SU-DHL-6 (cell line): Measurements from ENCODE around the gene CEP95.

Experiments
- EZH2phosphoT487 ChIP-seq: fragments of 200-600 bp; sonication (generic), shearing (Covaris generic); conservative IDR thresholded peaks from 2 replicates; pipeline ENCODE4 v1.6.1; 2018; ENCODE audit warnings: mild to moderate bottlenecking, antibody characterized with exemption, low read length, moderate library complexity, mixed read lengths
- TF ChIP-seq, protein P1 (sequence below): fragments of 200-600 bp; sonication (generic); IDR thresholded peaks from one replicate; pipeline ENCODE4 v1.5.1; 2017; ENCODE audit warnings: antibody characterized with exemption, mild to moderate bottlenecking, low read length, moderate library complexity; ENCODE audit not compliant: insufficient read depth, poor library complexity, severe bottlenecking

DNA sequence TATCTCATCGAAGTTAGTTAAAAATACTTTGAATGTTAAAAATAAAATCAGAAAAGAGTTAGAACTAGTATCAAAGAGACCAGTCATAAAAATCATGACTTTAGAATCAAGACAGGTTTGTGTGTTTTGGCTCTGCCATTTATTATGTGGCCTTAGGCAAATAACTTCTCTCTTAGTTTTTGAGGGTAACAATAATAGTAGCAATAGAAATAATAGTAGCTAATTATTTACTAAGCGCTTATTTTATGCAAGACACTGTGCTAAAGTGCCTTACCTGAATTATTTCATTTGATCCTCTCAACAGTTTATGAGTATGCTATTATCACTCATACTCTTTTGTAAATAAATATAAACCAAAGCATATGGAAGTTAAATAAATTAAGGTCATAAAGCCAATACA, 78.4 kb downstream of the CEP95 start:
- TF ChIP-seq, protein P1, sequence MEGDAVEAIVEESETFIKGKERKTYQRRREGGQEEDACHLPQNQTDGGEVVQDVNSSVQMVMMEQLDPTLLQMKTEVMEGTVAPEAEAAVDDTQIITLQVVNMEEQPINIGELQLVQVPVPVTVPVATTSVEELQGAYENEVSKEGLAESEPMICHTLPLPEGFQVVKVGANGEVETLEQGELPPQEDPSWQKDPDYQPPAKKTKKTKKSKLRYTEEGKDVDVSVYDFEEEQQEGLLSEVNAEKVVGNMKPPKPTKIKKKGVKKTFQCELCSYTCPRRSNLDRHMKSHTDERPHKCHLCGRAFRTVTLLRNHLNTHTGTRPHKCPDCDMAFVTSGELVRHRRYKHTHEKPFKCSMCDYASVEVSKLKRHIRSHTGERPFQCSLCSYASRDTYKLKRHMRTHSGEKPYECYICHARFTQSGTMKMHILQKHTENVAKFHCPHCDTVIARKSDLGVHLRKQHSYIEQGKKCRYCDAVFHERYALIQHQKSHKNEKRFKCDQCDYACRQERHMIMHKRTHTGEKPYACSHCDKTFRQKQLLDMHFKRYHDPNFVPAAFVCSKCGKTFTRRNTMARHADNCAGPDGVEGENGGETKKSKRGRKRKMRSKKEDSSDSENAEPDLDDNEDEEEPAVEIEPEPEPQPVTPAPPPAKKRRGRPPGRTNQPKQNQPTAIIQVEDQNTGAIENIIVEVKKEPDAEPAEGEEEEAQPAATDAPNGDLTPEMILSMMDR: no peak
- no peak for TF ChIP-seq EZH2phosphoT487
